K562 (cell line): ENCODE data around the gene FUCA1. TPM values are rescaled to one million over a fixed set of nuclear protein-coding genes. Genes with fewer than 3 reads are reported as not detected.

Experiments used
- ASH1L ChIP-seq: fragments of 450-650 bp; IDR thresholded peaks from 2 replicates; pipeline ENCODE4 v1.6.1; 2018; ENCODE audit warnings: borderline replicate concordance, mild to moderate bottlenecking, low read depth; ENCODE audit not compliant: partially characterized antibody
- ATF1 ChIP-seq, 2 experiments: fragments of 450-650 bp in 1 of 2; IDR thresholded peaks; 2 replicates each; pipeline ENCODE4 v1.6.1; 2016; ENCODE audit warnings: missing compliant biosample characterization in 1 of 2, missing genetic modification characterization in 1 of 2
- BCL6 ChIP-seq: fragments of 250-450 bp; sonication (Bioruptor Pico); IDR thresholded peaks from 2 replicates; pipeline ENCODE4 v1.4.0; 2020
- CC2D1A ChIP-seq: fragments of 450-650 bp; IDR thresholded peaks from 2 replicates; pipeline ENCODE4 v1.6.1; 2017; ENCODE audit warnings: mild to moderate bottlenecking
- CEBPB ChIP-seq: fragments of 450-650 bp; IDR thresholded peaks from 2 replicates; pipeline ENCODE4 v1.6.1; 2016; ENCODE audit warnings: missing genetic modification characterization, missing compliant biosample characterization
- CTCF ChIP-seq, 3 experiments: IDR thresholded peaks in 2 of 3; conservative IDR thresholded peaks in 1 of 3; 2 replicates each; pipeline ENCODE4 v1.5.1; 2011 to 2012; ENCODE audit warnings: low read length in 3 of 3, mild to moderate bottlenecking in 3 of 3, control low read depth in 2 of 3, improper control_type of control experiment in 1 of 3, inconsistent platforms in 1 of 3, low read depth in 1 of 3, mixed read lengths in 1 of 3, moderate library complexity in 1 of 3; ENCODE audit not compliant: insufficient read depth in 2 of 3
- EP300 ChIP-seq: IDR thresholded peaks from 2 replicates; pipeline ENCODE4 v1.6.1; 2012; ENCODE audit warnings: low read length, improper control_type of control experiment
- FOXA3 ChIP-seq, 2 experiments: fragments of 450-650 bp in 1 of 2; sonication (generic) in 1 of 2; formaldehyde crosslinking; IDR thresholded peaks in 1 of 2; conservative IDR thresholded peaks in 1 of 2; 2 replicates each; pipeline versions ENCODE4 v1.4.0 to v1.8.0; 2020 to 2022; ENCODE audit warnings: mild to moderate bottlenecking in 2 of 2, missing genetic modification reagents in 1 of 2
- FOXJ2 ChIP-seq: fragments of 200-800 bp; sonication (Bioruptor generic); IDR thresholded peaks from 2 replicates; pipeline ENCODE4 v1.6.1; 2016; ENCODE audit warnings: missing genetic modification characterization, missing compliant biosample characterization
- FOXK2 ChIP-seq, 2 experiments: fragments of 450-650 bp; IDR thresholded peaks in 1 of 2; conservative IDR thresholded peaks in 1 of 2; 2 replicates each; pipeline ENCODE4 v1.6.1; 2016; ENCODE audit warnings: low read depth in 2 of 2, mild to moderate bottlenecking in 1 of 2
- GATAD2B ChIP-seq: fragments of 450-650 bp; IDR thresholded peaks from 2 replicates; pipeline ENCODE4 v1.6.1; 2017; ENCODE audit warnings: mild to moderate bottlenecking, borderline replicate concordance
- HSF4 ChIP-seq: fragments of 250-450 bp; sonication (Bioruptor Pico); IDR thresholded peaks from 2 replicates; pipeline ENCODE4 v2.1.2; 2022; ENCODE audit warnings: mild to moderate bottlenecking, moderate library complexity, borderline replicate concordance
- KAT7 ChIP-seq: sonication (generic); formaldehyde crosslinking; IDR thresholded peaks from 2 replicates; pipeline ENCODE4 v1.8.0; 2022; ENCODE audit warnings: missing genetic modification reagents, mild to moderate bottlenecking, borderline replicate concordance
- MTA2 ChIP-seq: fragments of 450-650 bp; IDR thresholded peaks from 2 replicates; pipeline ENCODE4 v1.6.1; 2016; ENCODE audit warnings: low read depth
- MYBL2 ChIP-seq, 2 experiments: fragments of 450-650 bp in 1 of 2; sonication (generic) in 1 of 2; formaldehyde crosslinking in 1 of 2; IDR thresholded peaks; 2 replicates each; pipeline versions ENCODE4 v1.6.1 to v1.8.1; 2017 to 2022; ENCODE audit warnings: borderline replicate concordance in 1 of 2, inconsistent platforms in 1 of 2, low read depth in 1 of 2, mild to moderate bottlenecking in 1 of 2, missing genetic modification reagents in 1 of 2, moderate library complexity in 1 of 2
- MYC ChIP-seq, 2 experiments: fragments of 250-450 bp in 1 of 2; sonication (Bioruptor Pico) in 1 of 2; IDR thresholded peaks; 2 replicates each; pipeline versions ENCODE4 v1.5.1 to v1.6.1; 2012 to 2021; ENCODE audit warnings: low read depth in 2 of 2, borderline replicate concordance in 1 of 2, improper control_type of control experiment in 1 of 2, low read length in 1 of 2, mild to moderate bottlenecking in 1 of 2, moderate library complexity in 1 of 2
- SMARCA4 ChIP-seq: fragments of 450-650 bp; IDR thresholded peaks from 2 replicates; pipeline ENCODE4 v1.6.1; 2016
- THRB ChIP-seq: fragments of 450-650 bp; formaldehyde crosslinking; conservative IDR thresholded peaks from 2 replicates; pipeline ENCODE4 v1.4.0; 2022; ENCODE audit warnings: mild to moderate bottlenecking, missing genetic modification characterization
- ZKSCAN3 ChIP-seq: fragments of 250-450 bp; sonication (Bioruptor Pico); IDR thresholded peaks from 2 replicates; pipeline ENCODE4 v1.4.0; 2020
- ZNF280A ChIP-seq: fragments of 450-650 bp; IDR thresholded peaks from 2 replicates; pipeline ENCODE4 v1.6.1; 2018; ENCODE audit warnings: mild to moderate bottlenecking, low read depth; ENCODE audit not compliant: partially characterized antibody
- polyA plus RNA-seq, 8 experiments: library from polyadenylated mRNA; depleted of rRNA in 4 of 8; stranded (reverse) in 5 of 8; unstranded in 3 of 8; fragments of >200 nt; fragmentation: Nextera tagmentation in 2 of 8; fragmentation: Illumina TruSeq in 1 of 8; extraction: Ambion mirVana in 2 of 8; extraction: Trizol in 1 of 8; gene quantifications; 2 replicates each; pipeline versions ENCODE4 v1.2.1 to v1.2.3, GENCODE V29; 2011 to 2014; ENCODE audit warnings: inconsistent platforms in 1 of 8, missing spikeins in 1 of 8
- total RNA-seq, 7 experiments: library from RNA; depleted of rRNA in 6 of 7; stranded (reverse); fragments of >200 nt in 6 of 7; fragmentation: Illumina TruSeq in 2 of 7; extraction: Trizol in 2 of 7; gene quantifications; 2 replicates each; pipeline versions ENCODE4 v1.2.1 to v1.2.3, GENCODE V29; 2011 to 2021; ENCODE audit warnings: low replicate concordance in 1 of 7

The FUCA1 gene
- total and polyA plus RNA-seq, 9 of the 15 experiments (the other 6 are each of a cell fraction or from before 2014, with no cell fraction given): 7.0 to 20.5 (median 13.5) TPM

- TF ChIP-seq CTCF (IDR thresholded peaks at IDR 0.05 in 2 of 3, conservative IDR thresholded peaks at IDR 0.05 in 1 of 3; ENCODE audit: insufficient read depth in 2 of 3, low read depth in 1 of 3, low read length in 3 of 3) (no peak), BCL6 (CRISPR knock-in tag) (no peak), FOXJ2 (no peak), ZNF280A (no peak), FOXK2 (conservative IDR thresholded peaks at IDR 0.05 in 1 of 2, IDR thresholded peaks at IDR 0.05 in 1 of 2; ENCODE audit: low read depth in 2 of 2) (no peak), MYBL2 (IDR thresholded peaks at IDR 0.05; ENCODE audit: low read depth) (no peak), MYBL2 (CRISPR knock-in tag; IDR thresholded peaks at IDR 0.05; ENCODE audit: borderline replicate concordance) (no peak), ZKSCAN3 (no peak), MTA2 (peak; percentile 40; the same call in 1 of the 2 replicates), FOXA3 (CRISPR knock-in tag; conservative IDR thresholded peaks at IDR 0.05 in 1 of 2, IDR thresholded peaks at IDR 0.05 in 1 of 2) (no peak), SMARCA4 (peak; percentile 75), MYC (IDR thresholded peaks at IDR 0.05; ENCODE audit: low read depth, low read length) (no peak), MYC (CRISPR knock-in tag; IDR thresholded peaks at IDR 0.05; ENCODE audit: borderline replicate concordance, low read depth) (no peak), THRB (CRISPR knock-in tag) (no peak), KAT7 (CRISPR knock-in tag) (no peak), CEBPB (tag) (peak; percentile 90), ASH1L (no peak), ATF1 (CRISPR knock-in tag; IDR thresholded peaks at IDR 0.05) (no peak), ATF1 (tag; IDR thresholded peaks at IDR 0.05) (no peak), HSF4 (CRISPR knock-in tag) (no peak), GATAD2B (no peak), EP300 (peak; percentile 47; the same call in 1 of the 2 replicates), CC2D1A (no peak)
These were observed 4.3 kb upstream of the FUCA1 start (continued) for GRCh38 chr1:23872421-23872820.
